HEK293 (cell line): ENCODE data around the gene COL9A3.

Experiments
- CTCF ChIA-PET: fragments of 350-600 bp; formaldehyde crosslinking; extraction: SDS; loops from one replicate; lab custom pipeline; 2021; ENCODE audit warnings: antibody characterized with exemption; lab: Yijun Ruan, JAX
- POLR2A ChIA-PET: fragments of 300-600 bp; formaldehyde crosslinking; extraction: SDS; loops from one replicate; lab custom pipeline; 2020; ENCODE audit warnings: antibody characterized with exemption, inconsistent platforms; lab: Yijun Ruan, JAX
- H3K27ac ChIP-seq: fragments of 200-500 bp; sonication (Bioruptor generic); 2 replicates; pipeline ENCODE4 v1.5.1; 2014; ENCODE audit warnings: low read depth, low read length, control low read depth, inconsistent platforms; ENCODE audit errors: extremely low read depth
- H3K36me3 ChIP-seq, 2 experiments: fragments of 200-500 bp in 1 of 2; sonication (Bioruptor generic) in 1 of 2; 1 replicate in 1 of 2; 2 replicates in 1 of 2; pipeline ENCODE4 v1.5.1; 2014 to 2017; ENCODE audit warnings: inconsistent platforms in 2 of 2, low read length in 2 of 2; ENCODE audit not compliant: control insufficient read depth in 2 of 2, insufficient read depth in 1 of 2
- H3K4me1 ChIP-seq: fragments of 200-500 bp; sonication (Bioruptor generic); 2 replicates; pipeline ENCODE4 v1.5.1; 2014; ENCODE audit warnings: mild to moderate bottlenecking, low read length, inconsistent platforms; ENCODE audit not compliant: control insufficient read depth, insufficient read depth
- H3K4me3 ChIP-seq: 2 replicates; pipeline ENCODE4 v1.5.1; 2011; ENCODE audit warnings: low read depth, mild to moderate bottlenecking, control low read depth, low read length, moderate library complexity
- H3K9me3 ChIP-seq: fragments of 200-500 bp; sonication (Bioruptor generic); 2 replicates; pipeline ENCODE4 v1.5.1; 2014; ENCODE audit warnings: low read depth, low read length, inconsistent platforms; ENCODE audit not compliant: control insufficient read depth, insufficient read depth
- BCL11B ChIP-seq: fragments of 450-650 bp; formaldehyde crosslinking; IDR thresholded peaks from 2 replicates; pipeline ENCODE4 v1.5.1; 2016; ENCODE audit warnings: low read depth, missing biosample characterization, missing genetic modification characterization
- EGR2 ChIP-seq: fragments of 450-650 bp; formaldehyde crosslinking; IDR thresholded peaks from 2 replicates; pipeline ENCODE4 v1.5.1; 2016; ENCODE audit warnings: low read depth, missing biosample characterization, missing genetic modification characterization
- FEZF1 ChIP-seq: fragments of 450-650 bp; formaldehyde crosslinking; IDR thresholded peaks from 2 replicates; pipeline ENCODE4 v1.5.1; 2016; ENCODE audit warnings: missing biosample characterization, missing genetic modification characterization
- KLF1 ChIP-seq: fragments of 450-650 bp; formaldehyde crosslinking; IDR thresholded peaks from 2 replicates; pipeline ENCODE4 v1.5.1; 2016; ENCODE audit warnings: missing biosample characterization, missing genetic modification characterization
- KLF8 ChIP-seq: fragments of 450-650 bp; formaldehyde crosslinking; IDR thresholded peaks from 2 replicates; pipeline ENCODE4 v1.5.1; 2016; ENCODE audit warnings: missing biosample characterization, missing genetic modification characterization
- OVOL3 ChIP-seq: fragments of 450-650 bp; formaldehyde crosslinking; IDR thresholded peaks from 2 replicates; pipeline ENCODE4 v1.5.1; 2016; ENCODE audit warnings: missing biosample characterization, missing genetic modification characterization
- PRDM1 ChIP-seq: fragments of 450-650 bp; formaldehyde crosslinking; IDR thresholded peaks from 2 replicates; pipeline ENCODE4; 2016; ENCODE audit warnings: missing biosample characterization, missing genetic modification characterization
- SP2 ChIP-seq: fragments of 450-650 bp; formaldehyde crosslinking; IDR thresholded peaks from 2 replicates; pipeline ENCODE4 v1.5.1; 2016; ENCODE audit warnings: missing biosample characterization, missing genetic modification characterization
- YY1 ChIP-seq: fragments of 450-650 bp; formaldehyde crosslinking; IDR thresholded peaks from 2 replicates; pipeline ENCODE4 v1.5.1; 2018; ENCODE audit warnings: missing biosample characterization, missing genetic modification characterization
- ZFHX2 ChIP-seq: fragments of 450-650 bp; formaldehyde crosslinking; conservative IDR thresholded peaks from 2 replicates; pipeline ENCODE4 v1.5.1; 2016; ENCODE audit warnings: missing biosample characterization, missing genetic modification characterization
- ZFP3 ChIP-seq: fragments of 450-650 bp; formaldehyde crosslinking; IDR thresholded peaks from 2 replicates; pipeline ENCODE4 v1.5.1; 2016; ENCODE audit warnings: low read depth, missing biosample characterization, missing genetic modification characterization
- ZFP69B ChIP-seq: fragments of 450-650 bp; formaldehyde crosslinking; IDR thresholded peaks from 2 replicates; pipeline ENCODE4 v1.5.1; 2016; ENCODE audit warnings: missing biosample characterization, missing genetic modification characterization
- ZNF341 ChIP-seq: fragments of 450-650 bp; formaldehyde crosslinking; IDR thresholded peaks from 2 replicates; pipeline ENCODE4; 2016; ENCODE audit warnings: low read depth, missing biosample characterization, missing genetic modification characterization
- ZNF391 ChIP-seq: fragments of 450-650 bp; formaldehyde crosslinking; IDR thresholded peaks from 2 replicates; pipeline ENCODE4 v1.5.1; 2016; ENCODE audit warnings: low read depth, missing biosample characterization, missing genetic modification characterization, borderline replicate concordance
- ZNF423 ChIP-seq: fragments of 450-650 bp; formaldehyde crosslinking; IDR thresholded peaks from 2 replicates; pipeline ENCODE4 v1.5.1; 2016; ENCODE audit warnings: missing biosample characterization, missing genetic modification characterization
- ZNF426 ChIP-seq: fragments of 450-650 bp; formaldehyde crosslinking; IDR thresholded peaks from 2 replicates; pipeline ENCODE4 v1.5.1; 2017; ENCODE audit warnings: missing biosample characterization, missing genetic modification characterization, mild to moderate bottlenecking, inconsistent platforms, moderate library complexity
- ZNF433 ChIP-seq: fragments of 450-650 bp; formaldehyde crosslinking; IDR thresholded peaks from 2 replicates; pipeline ENCODE4 v1.5.1; 2016; ENCODE audit warnings: missing biosample characterization, missing genetic modification characterization, low read depth
- ZNF510 ChIP-seq: fragments of 450-650 bp; formaldehyde crosslinking; IDR thresholded peaks from 2 replicates; pipeline ENCODE4 v1.5.1; 2018; ENCODE audit warnings: mild to moderate bottlenecking, missing genetic modification characterization, missing biosample characterization; ENCODE audit not compliant: insufficient replicate concordance
- ZNF558 ChIP-seq: fragments of 450-650 bp; formaldehyde crosslinking; IDR thresholded peaks from 2 replicates; pipeline ENCODE4 v1.5.1; 2016; ENCODE audit warnings: missing biosample characterization, missing genetic modification characterization
- ZNF600 ChIP-seq: fragments of 450-650 bp; formaldehyde crosslinking; IDR thresholded peaks from 2 replicates; pipeline ENCODE4 v1.5.1; 2016; ENCODE audit warnings: missing biosample characterization, missing genetic modification characterization
- ZNF626 ChIP-seq: fragments of 450-650 bp; sonication (Bioruptor Pico); formaldehyde crosslinking; IDR thresholded peaks from 2 replicates; pipeline ENCODE4 v1.5.1; 2018; ENCODE audit warnings: missing biosample characterization, missing genetic modification characterization, inconsistent platforms
- ZNF670 ChIP-seq: fragments of 450-650 bp; formaldehyde crosslinking; IDR thresholded peaks from 2 replicates; pipeline ENCODE4 v1.5.1; 2016; ENCODE audit warnings: missing biosample characterization, missing genetic modification characterization, low read depth
- ZNF701 ChIP-seq: fragments of 450-650 bp; formaldehyde crosslinking; IDR thresholded peaks from 2 replicates; pipeline ENCODE4 v1.5.1; 2016; ENCODE audit warnings: missing biosample characterization, missing genetic modification characterization
- ZNF768 ChIP-seq: fragments of 450-650 bp; formaldehyde crosslinking; IDR thresholded peaks from 2 replicates; pipeline ENCODE4 v1.5.1; 2018; ENCODE audit warnings: missing biosample characterization, mild to moderate bottlenecking, missing genetic modification characterization
- ZSCAN16 ChIP-seq: fragments of 450-650 bp; formaldehyde crosslinking; IDR thresholded peaks from 2 replicates; pipeline ENCODE4 v1.5.1; 2016; ENCODE audit warnings: missing biosample characterization, missing genetic modification characterization
- ZSCAN23 ChIP-seq: fragments of 450-650 bp; formaldehyde crosslinking; IDR thresholded peaks from 2 replicates; pipeline ENCODE4 v1.5.1; 2016; ENCODE audit warnings: missing biosample characterization, missing genetic modification characterization
- TF ChIP-seq, protein P1 (sequence below): fragments of 450-650 bp; formaldehyde crosslinking; IDR thresholded peaks from 2 replicates; pipeline ENCODE4 v1.5.1; 2016; ENCODE audit warnings: missing biosample characterization, missing genetic modification characterization, borderline replicate concordance
- TF ChIP-seq, protein P2 (sequence below): fragments of 450-650 bp; formaldehyde crosslinking; IDR thresholded peaks from 2 replicates; pipeline ENCODE4 v1.5.1; 2016; ENCODE audit warnings: missing biosample characterization, missing genetic modification characterization
- TF ChIP-seq, protein P3 (sequence below): fragments of 450-650 bp; formaldehyde crosslinking; IDR thresholded peaks from 2 replicates; pipeline ENCODE4 v1.5.1; 2016; ENCODE audit warnings: missing biosample characterization, missing genetic modification characterization
- TF ChIP-seq, protein P4 (sequence below): fragments of 450-650 bp; formaldehyde crosslinking; IDR thresholded peaks from 2 replicates; pipeline ENCODE4 v1.5.1; 2016; ENCODE audit warnings: missing biosample characterization, missing genetic modification characterization

The COL9A3 gene

DNA sequence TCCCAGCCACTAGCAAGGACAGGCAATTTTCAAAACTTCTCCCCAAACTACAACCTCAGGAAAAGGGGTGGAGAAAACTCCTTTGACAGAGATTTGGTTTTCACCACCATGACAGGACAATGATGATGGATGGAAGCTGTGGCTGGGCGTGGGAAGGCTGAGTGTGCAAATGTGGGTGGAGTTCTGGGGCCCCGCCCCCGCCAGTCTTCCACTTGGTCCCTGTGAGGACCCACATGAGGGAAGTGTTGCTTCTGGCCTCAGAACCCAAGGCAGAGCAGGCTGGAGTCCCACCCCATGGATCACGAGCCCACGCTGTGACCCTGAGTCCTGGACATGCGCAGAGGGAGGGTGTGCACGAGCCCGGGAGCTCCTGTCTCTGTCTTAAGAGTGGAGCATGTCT lies 42.1 kb upstream of the COL9A3 start:
- Histone ChIP-seq H3K36me3 (no peaks in the 10 kb centered on the region), H3K27ac (no peak overlapping the region), H3K9me3 (no peaks in the 10 kb centered on the region), H3K4me1 (0 out of 2 replicates have a peak, but pooled peaks cover 3% of the 10 kb centered on the region), H3K4me3 (no peak overlapping the region)
- ChIA-PET POLR2A (no interaction called here), CTCF (interaction anchor here (0.7 kb wide), 1 partner anchor 157 kb away, joined by 3 read pairs; no protein-coding TSS in a partner anchor)
- TF ChIP-seq ZNF341 (tag by site-specific recombination) = peak; percentile 14; the same call in 1 of the 2 replicates
- TF ChIP-seq PRDM1 (tag by site-specific recombination) = no peak
- TF ChIP-seq KLF1 (tag by site-specific recombination) = peak; percentile 91
- no peak for TF ChIP-seq ZNF626 (tag by site-specific recombination)
- TF ChIP-seq, protein P1, sequence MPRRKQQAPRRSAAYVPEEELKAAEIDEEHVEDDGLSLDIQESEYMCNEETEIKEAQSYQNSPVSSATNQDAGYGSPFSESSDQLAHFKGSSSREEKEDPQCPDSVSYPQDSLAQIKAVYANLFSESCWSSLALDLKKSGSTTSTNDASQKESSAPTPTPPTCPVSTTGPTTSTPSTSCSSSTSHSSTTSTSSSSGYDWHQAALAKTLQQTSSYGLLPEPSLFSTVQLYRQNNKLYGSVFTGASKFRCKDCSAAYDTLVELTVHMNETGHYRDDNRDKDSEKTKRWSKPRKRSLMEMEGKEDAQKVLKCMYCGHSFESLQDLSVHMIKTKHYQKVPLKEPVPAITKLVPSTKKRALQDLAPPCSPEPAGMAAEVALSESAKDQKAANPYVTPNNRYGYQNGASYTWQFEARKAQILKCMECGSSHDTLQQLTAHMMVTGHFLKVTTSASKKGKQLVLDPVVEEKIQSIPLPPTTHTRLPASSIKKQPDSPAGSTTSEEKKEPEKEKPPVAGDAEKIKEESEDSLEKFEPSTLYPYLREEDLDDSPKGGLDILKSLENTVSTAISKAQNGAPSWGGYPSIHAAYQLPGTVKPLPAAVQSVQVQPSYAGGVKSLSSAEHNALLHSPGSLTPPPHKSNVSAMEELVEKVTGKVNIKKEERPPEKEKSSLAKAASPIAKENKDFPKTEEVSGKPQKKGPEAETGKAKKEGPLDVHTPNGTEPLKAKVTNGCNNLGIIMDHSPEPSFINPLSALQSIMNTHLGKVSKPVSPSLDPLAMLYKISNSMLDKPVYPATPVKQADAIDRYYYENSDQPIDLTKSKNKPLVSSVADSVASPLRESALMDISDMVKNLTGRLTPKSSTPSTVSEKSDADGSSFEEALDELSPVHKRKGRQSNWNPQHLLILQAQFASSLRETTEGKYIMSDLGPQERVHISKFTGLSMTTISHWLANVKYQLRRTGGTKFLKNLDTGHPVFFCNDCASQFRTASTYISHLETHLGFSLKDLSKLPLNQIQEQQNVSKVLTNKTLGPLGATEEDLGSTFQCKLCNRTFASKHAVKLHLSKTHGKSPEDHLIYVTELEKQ (tag by site-specific recombination) = peak; percentile 38; the same call in 1 of the 2 replicates
- no peak for TF ChIP-seq ZNF558 (tag by site-specific recombination)
- TF ChIP-seq ZSCAN23 (tag by site-specific recombination) = no peak
- TF ChIP-seq, protein P2, sequence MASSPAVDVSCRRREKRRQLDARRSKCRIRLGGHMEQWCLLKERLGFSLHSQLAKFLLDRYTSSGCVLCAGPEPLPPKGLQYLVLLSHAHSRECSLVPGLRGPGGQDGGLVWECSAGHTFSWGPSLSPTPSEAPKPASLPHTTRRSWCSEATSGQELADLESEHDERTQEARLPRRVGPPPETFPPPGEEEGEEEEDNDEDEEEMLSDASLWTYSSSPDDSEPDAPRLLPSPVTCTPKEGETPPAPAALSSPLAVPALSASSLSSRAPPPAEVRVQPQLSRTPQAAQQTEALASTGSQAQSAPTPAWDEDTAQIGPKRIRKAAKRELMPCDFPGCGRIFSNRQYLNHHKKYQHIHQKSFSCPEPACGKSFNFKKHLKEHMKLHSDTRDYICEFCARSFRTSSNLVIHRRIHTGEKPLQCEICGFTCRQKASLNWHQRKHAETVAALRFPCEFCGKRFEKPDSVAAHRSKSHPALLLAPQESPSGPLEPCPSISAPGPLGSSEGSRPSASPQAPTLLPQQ (tag by site-specific recombination) = no peak
- no peak for TF ChIP-seq YY1 (tag by site-specific recombination)
- no peak for TF ChIP-seq ZFP69B (tag by site-specific recombination)
- no peak for TF ChIP-seq ZNF391 (tag by site-specific recombination)
- no peak for TF ChIP-seq ZNF600 (tag by site-specific recombination)
- no peak for TF ChIP-seq ZNF510 (tag by site-specific recombination)
- TF ChIP-seq ZNF426 = no peak
- TF ChIP-seq, protein P3, sequence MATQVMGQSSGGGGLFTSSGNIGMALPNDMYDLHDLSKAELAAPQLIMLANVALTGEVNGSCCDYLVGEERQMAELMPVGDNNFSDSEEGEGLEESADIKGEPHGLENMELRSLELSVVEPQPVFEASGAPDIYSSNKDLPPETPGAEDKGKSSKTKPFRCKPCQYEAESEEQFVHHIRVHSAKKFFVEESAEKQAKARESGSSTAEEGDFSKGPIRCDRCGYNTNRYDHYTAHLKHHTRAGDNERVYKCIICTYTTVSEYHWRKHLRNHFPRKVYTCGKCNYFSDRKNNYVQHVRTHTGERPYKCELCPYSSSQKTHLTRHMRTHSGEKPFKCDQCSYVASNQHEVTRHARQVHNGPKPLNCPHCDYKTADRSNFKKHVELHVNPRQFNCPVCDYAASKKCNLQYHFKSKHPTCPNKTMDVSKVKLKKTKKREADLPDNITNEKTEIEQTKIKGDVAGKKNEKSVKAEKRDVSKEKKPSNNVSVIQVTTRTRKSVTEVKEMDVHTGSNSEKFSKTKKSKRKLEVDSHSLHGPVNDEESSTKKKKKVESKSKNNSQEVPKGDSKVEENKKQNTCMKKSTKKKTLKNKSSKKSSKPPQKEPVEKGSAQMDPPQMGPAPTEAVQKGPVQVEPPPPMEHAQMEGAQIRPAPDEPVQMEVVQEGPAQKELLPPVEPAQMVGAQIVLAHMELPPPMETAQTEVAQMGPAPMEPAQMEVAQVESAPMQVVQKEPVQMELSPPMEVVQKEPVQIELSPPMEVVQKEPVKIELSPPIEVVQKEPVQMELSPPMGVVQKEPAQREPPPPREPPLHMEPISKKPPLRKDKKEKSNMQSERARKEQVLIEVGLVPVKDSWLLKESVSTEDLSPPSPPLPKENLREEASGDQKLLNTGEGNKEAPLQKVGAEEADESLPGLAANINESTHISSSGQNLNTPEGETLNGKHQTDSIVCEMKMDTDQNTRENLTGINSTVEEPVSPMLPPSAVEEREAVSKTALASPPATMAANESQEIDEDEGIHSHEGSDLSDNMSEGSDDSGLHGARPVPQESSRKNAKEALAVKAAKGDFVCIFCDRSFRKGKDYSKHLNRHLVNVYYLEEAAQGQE (tag by site-specific recombination) = no peak
- TF ChIP-seq KLF8 (tag by site-specific recombination) = no peak
- TF ChIP-seq ZNF670 = no peak
- TF ChIP-seq BCL11B = no peak
- TF ChIP-seq ZNF701 (tag by site-specific recombination) = no peak
- TF ChIP-seq ZFHX2 (tag by site-specific recombination) = peak; percentile 94
- TF ChIP-seq ZNF768 = no peak
- TF ChIP-seq SP2 (tag by site-specific recombination) = peak; percentile 49
- peak; percentile 90 for TF ChIP-seq EGR2 (tag by site-specific recombination)
- TF ChIP-seq ZNF433 (tag by site-specific recombination) = no peak
- TF ChIP-seq, protein P4, sequence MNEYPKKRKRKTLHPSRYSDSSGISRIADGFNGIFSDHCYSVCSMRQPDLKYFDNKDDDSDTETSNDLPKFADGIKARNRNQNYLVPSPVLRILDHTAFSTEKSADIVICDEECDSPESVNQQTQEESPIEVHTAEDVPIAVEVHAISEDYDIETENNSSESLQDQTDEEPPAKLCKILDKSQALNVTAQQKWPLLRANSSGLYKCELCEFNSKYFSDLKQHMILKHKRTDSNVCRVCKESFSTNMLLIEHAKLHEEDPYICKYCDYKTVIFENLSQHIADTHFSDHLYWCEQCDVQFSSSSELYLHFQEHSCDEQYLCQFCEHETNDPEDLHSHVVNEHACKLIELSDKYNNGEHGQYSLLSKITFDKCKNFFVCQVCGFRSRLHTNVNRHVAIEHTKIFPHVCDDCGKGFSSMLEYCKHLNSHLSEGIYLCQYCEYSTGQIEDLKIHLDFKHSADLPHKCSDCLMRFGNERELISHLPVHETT (tag by site-specific recombination) = no peak
- TF ChIP-seq ZNF423 = no peak
- no peak for TF ChIP-seq OVOL3 (tag by site-specific recombination)
- no peak for TF ChIP-seq ZFP3
- TF ChIP-seq FEZF1 (tag by site-specific recombination) = no peak
- no peak for TF ChIP-seq ZSCAN16 (tag by site-specific recombination)
